T-helper 17 cell (primary cell): ENCODE measurements around the gene PLEKHJ1. TPM values are rescaled to one million over a fixed set of nuclear protein-coding genes. Genes with fewer than 3 reads are reported as not detected.

Source experiments
- ATAC-seq: fragments of 150-1000 bp; cut with Tn5 transposase; 2 replicates; pipeline ENCODE4 v1.10.0; 2021; ENCODE audit warnings: mild to moderate bottlenecking, moderate library complexity
- DNase-seq, 3 donors: peaks; one replicate each; pipeline versions ENCODE4 v3.0.0 to v3.0.0-alpha.2; 2020 to 2021
- H3K9me3 ChIP-seq: one replicate; pipeline ENCODE4 v1.7.0; 2013; ENCODE audit warnings: low read length, mild to moderate bottlenecking; ENCODE audit not compliant: control insufficient read depth, poor library complexity, severe bottlenecking
- H3K27ac Mint-ChIP-seq: one replicate; pipeline ENCODE4 v1.8.0; 2022; ENCODE audit warnings: mild to moderate bottlenecking, moderate library complexity, mixed read lengths
- H3K27me3 Mint-ChIP-seq: one replicate; pipeline ENCODE4 v1.8.0; 2022; ENCODE audit warnings: mixed read lengths
- H3K36me3 Mint-ChIP-seq: one replicate; pipeline ENCODE4 v1.8.0; 2022; ENCODE audit warnings: low read depth, mixed read lengths
- H3K4me1 Mint-ChIP-seq: one replicate; pipeline ENCODE4 v1.8.0; 2022; ENCODE audit warnings: mild to moderate bottlenecking, mixed read lengths
- H3K4me3 Mint-ChIP-seq: one replicate; pipeline ENCODE4 v1.8.0; 2022; ENCODE audit warnings: mild to moderate bottlenecking, moderate library complexity, mixed read lengths
- total RNA-seq, 4 donors: library from RNA in 2 of 4; stranded (reverse) in 2 of 4; gene quantifications; one replicate each; pipeline ENCODE4 v1.2.3 and lab custom pipeline; 2022 to 2026

PLEKHJ1 gene
- total RNA-seq, 2 donors from 2014 or later: 38.6 to 40.2 TPM

DNA sequence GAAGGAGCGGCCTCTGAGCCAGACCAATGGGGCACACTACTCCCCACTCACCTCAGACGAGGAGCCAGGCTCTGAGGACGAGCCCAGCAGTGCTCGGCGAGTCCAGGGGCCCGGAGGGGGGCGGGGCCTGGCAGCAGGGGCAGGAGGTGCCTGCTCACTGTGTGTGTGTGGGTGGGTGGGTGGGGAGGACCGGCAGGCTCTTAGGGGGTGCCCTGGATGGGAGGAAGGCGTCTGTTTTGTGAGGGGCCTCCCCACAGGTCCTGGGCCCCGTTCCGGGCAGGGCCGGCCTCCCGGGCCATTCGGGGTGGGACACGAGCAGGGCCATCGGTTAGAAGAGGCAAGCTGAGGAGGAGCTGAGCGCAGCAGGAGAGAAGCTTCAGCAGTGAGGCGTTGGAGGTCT is 12.7 kb downstream of the PLEKHJ1 start:
- ATAC-seq (no peak), DNase-seq (no peak)
- Mint-ChIP-seq H3K4me3 (no peak overlapping the region), H3K4me1 (peaks cover 2% of the 10 kb centered on the region), H3K27ac (peak overlapping the region; percentile 88), H3K36me3 (peaks cover 5% of the 10 kb centered on the region), H3K27me3 (no peaks in the 10 kb centered on the region)
- H3K9me3 ChIP-seq: no peaks in the 10 kb centered on the region

DNA sequence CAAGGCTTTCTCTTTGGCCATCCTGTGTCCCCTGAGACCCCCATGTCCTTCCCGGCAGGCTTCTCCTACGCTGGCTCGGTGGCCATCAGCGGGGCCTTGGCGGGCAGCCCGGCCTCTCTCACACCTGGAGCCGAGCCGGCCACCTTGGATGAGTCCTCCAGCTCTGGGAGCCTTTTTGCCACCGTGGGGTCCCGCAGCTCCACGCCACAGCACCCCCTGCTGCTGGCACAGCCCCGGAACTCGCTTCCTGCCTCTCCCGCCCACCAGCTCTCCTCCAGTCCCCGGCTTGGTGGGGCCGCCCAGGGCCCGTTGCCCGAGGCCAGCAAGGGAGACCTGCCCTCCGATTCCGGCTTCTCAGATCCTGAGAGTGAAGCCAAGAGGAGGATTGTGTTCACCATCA is 14.2 kb downstream of the PLEKHJ1 start:
- no peaks in the 10 kb centered on the region for H3K27me3 Mint-ChIP-seq
- no peaks in the 10 kb centered on the region for H3K9me3 ChIP-seq
- H3K4me1 Mint-ChIP-seq: peaks cover 6% of the 10 kb centered on the region
- DNase-seq (no peak), ATAC-seq (no peak)
- H3K4me3 Mint-ChIP-seq: no peak overlapping the region
- H3K36me3 Mint-ChIP-seq: peaks cover 9% of the 10 kb centered on the region
- H3K27ac Mint-ChIP-seq: no peak overlapping the region

DNA sequence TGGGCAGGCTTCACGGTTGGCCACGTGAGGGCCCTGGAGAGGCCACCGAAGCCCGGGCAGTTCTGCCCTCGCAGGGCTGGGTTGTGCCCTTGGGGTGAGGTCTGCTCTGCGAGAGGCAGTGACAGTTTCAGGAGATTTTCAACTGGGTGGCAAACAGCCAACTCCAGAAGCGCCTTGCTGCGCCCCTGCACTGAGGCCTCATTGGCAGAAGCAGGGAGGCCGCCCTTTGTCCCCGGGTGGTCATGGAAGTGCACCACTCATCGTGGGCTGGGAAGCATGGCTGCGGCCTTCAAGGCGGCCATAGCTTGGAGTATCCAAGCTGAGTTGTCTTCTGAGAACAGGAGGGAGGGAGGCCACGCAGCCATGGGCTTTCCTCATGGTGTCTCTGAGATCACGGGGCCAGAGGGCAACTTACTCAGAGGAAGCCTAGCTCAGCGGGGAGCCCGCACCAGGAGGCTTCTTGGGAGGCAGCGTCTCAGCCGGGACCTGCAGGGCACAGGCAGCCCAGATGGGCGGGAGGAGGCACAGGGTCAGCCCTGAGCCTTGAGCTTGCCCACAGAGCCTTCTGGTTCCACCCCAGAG is 14.8 kb downstream of the PLEKHJ1 start:
- no peaks in the 10 kb centered on the region for H3K27me3 Mint-ChIP-seq
- H3K4me3 Mint-ChIP-seq: no peak overlapping the region
- peaks cover 9% of the 10 kb centered on the region for H3K36me3 Mint-ChIP-seq
- no peak overlapping the region for H3K27ac Mint-ChIP-seq
- no peaks in the 10 kb centered on the region for H3K9me3 ChIP-seq
- ATAC-seq: no peak
- H3K4me1 Mint-ChIP-seq: peaks cover 7% of the 10 kb centered on the region
- DNase-seq: no peak

DNA sequence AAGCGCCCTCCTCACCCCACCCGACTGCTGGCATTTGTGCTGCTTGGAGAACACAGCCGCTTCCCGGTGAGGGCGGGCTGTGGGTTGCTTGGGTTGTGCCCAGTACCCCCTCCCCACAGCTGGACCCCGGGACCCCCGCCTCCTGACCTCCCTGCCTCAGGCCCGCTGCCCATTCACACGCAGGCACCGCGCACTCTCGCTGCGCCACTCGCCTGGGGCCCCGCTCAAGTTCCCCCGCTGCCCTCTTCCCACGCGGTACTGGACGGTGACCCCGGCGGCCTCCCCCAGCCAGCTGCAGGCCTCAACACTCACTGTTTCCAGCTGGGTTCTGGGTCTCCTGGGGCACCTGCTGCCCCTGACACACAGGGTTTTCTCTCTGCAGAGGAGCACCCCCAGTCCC is 16.4 kb downstream of the PLEKHJ1 start:
- Mint-ChIP-seq H3K36me3 (peaks cover 7% of the 10 kb centered on the region), H3K27me3 (no peaks in the 10 kb centered on the region)

GRCh38 chr19:2217591-2217990 is 18.5 kb downstream of the PLEKHJ1 start:
- ATAC-seq (no peak), DNase-seq (no peak)
- no peaks in the 10 kb centered on the region for H3K9me3 ChIP-seq
- Mint-ChIP-seq H3K4me1 (peaks cover 13% of the 10 kb centered on the region), H3K4me3 (no peak overlapping the region), H3K27me3 (no peaks in the 10 kb centered on the region), H3K36me3 (peaks cover 4% of the 10 kb centered on the region), H3K27ac (no peak overlapping the region)

More for the DNA sequence above, 16.4 kb downstream of the PLEKHJ1 start:
- peaks cover 14% of the 10 kb centered on the region for H3K4me1 Mint-ChIP-seq
- H3K4me3 Mint-ChIP-seq: no peak overlapping the region
- no peaks in the 10 kb centered on the region for H3K9me3 ChIP-seq
- no peak overlapping the region for H3K27ac Mint-ChIP-seq
- ATAC-seq (no peak), DNase-seq (no peak)

- no peaks in the 10 kb centered on the region for H3K9me3 ChIP-seq
- H3K4me3 Mint-ChIP-seq: peak overlapping the region; percentile 28
- H3K27ac Mint-ChIP-seq: peak overlapping the region; percentile 82
- no peak for ATAC-seq
- H3K36me3 Mint-ChIP-seq: peaks cover 6% of the 10 kb centered on the region
- peaks cover 13% of the 10 kb centered on the region for H3K4me1 Mint-ChIP-seq
- no peaks in the 10 kb centered on the region for H3K27me3 Mint-ChIP-seq
- DNase-seq: no peak
Observed at GRCh38 chr19:2216361-2217225, 19.5 kb downstream of the PLEKHJ1 start.

- DNase-seq (peak in 1 of 3 donors; percentile 43), ATAC-seq (peak; percentile 87)
- no peaks in the 10 kb centered on the region for H3K9me3 ChIP-seq
- H3K4me3 Mint-ChIP-seq: peak overlapping the region; percentile 80
- peak overlapping the region; percentile 82 for H3K27ac Mint-ChIP-seq
- peaks cover 13% of the 10 kb centered on the region for H3K4me1 Mint-ChIP-seq
- H3K36me3 Mint-ChIP-seq: peaks cover 7% of the 10 kb centered on the region
- H3K27me3 Mint-ChIP-seq: no peaks in the 10 kb centered on the region
Observed at GRCh38 chr19:2215281-2215751, 20.8 kb downstream of the PLEKHJ1 start.

GRCh38 chr19:2214251-2214650 is 21.9 kb downstream of the PLEKHJ1 start:
- H3K4me1 Mint-ChIP-seq: peaks cover 13% of the 10 kb centered on the region
- H3K27me3 Mint-ChIP-seq: no peaks in the 10 kb centered on the region
- no peak for DNase-seq
- peaks cover 7% of the 10 kb centered on the region for H3K36me3 Mint-ChIP-seq
- peak overlapping the region; percentile 80 for H3K4me3 Mint-ChIP-seq
- ATAC-seq: no peak
- no peaks in the 10 kb centered on the region for H3K9me3 ChIP-seq
- peak overlapping the region; percentile 82 for H3K27ac Mint-ChIP-seq

GRCh38 chr19:2213799-2214198 is 22.3 kb downstream of the PLEKHJ1 start:
- Mint-ChIP-seq H3K36me3 (peaks cover 7% of the 10 kb centered on the region), H3K27ac (no peak overlapping the region)

GRCh38 chr19:2212861-2213711 is 23.0 kb downstream of the PLEKHJ1 start:
- Mint-ChIP-seq H3K27ac (no peak overlapping the region), H3K4me1 (peaks cover 13% of the 10 kb centered on the region)
- ATAC-seq: no peak

More at GRCh38 chr19:2213799-2214198, 22.3 kb downstream of the PLEKHJ1 start:
- no peak for ATAC-seq
- H3K4me1 Mint-ChIP-seq: peaks cover 13% of the 10 kb centered on the region
- H3K4me3 Mint-ChIP-seq: no peak overlapping the region
- no peaks in the 10 kb centered on the region for H3K9me3 ChIP-seq
- DNase-seq: no peak
- no peaks in the 10 kb centered on the region for H3K27me3 Mint-ChIP-seq

DNA sequence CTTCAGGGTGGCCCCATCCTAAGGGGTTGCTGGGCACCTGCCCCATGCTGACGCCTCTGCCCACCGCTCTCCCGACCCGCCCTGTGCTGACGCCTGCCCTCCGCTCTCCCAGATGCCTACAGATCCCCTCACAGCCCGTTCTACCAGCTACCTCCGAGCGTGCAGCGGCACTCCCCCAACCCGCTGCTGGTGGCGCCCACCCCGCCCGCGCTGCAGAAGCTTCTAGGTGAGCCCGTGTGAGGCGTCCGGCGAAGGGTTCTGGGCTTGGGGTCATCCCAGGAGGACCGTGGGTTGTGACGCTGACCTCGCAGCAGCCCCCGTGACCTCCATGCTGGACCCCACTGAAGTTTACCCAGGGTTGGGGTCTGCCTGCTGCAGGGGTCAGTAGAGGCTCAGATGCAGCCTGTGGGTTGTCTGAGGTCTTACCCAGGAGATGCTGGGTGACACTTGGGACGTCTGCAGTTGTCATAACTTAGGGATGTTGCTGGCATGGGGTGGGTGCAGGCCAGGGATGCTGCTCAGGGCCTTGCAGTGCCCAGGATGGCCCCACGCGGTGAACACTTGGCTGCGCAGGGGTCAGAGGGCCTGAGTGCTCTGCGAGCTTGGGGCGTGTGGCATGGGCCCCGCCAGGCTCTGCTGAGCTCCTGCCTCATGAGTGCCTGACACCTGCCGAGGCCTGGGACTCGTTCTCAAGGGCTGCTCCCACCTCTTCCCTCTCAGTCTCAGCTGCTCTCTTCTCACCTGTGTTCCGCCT is 25.0 kb downstream of the PLEKHJ1 start:
- no peaks in the 10 kb centered on the region for H3K9me3 ChIP-seq
- H3K27me3 Mint-ChIP-seq: no peaks in the 10 kb centered on the region
- peaks cover 3% of the 10 kb centered on the region for H3K36me3 Mint-ChIP-seq
- H3K4me1 Mint-ChIP-seq: peaks cover 9% of the 10 kb centered on the region
- H3K27ac Mint-ChIP-seq: no peak overlapping the region
- DNase-seq (no peak), ATAC-seq (no peak)
- no peak overlapping the region for H3K4me3 Mint-ChIP-seq

More at GRCh38 chr19:2212861-2213711, 23.0 kb downstream of the PLEKHJ1 start:
- Mint-ChIP-seq H3K27me3 (no peaks in the 10 kb centered on the region), H3K36me3 (peaks cover 7% of the 10 kb centered on the region), H3K4me3 (no peak overlapping the region)
- DNase-seq: no peak
- no peaks in the 10 kb centered on the region for H3K9me3 ChIP-seq

GRCh38 chr19:2210206-2210605 is 25.9 kb downstream of the PLEKHJ1 start:
- ATAC-seq (no peak), DNase-seq (no peak)
- H3K4me1 Mint-ChIP-seq: peaks cover 4% of the 10 kb centered on the region
- peaks cover 3% of the 10 kb centered on the region for H3K36me3 Mint-ChIP-seq
- H3K27me3 Mint-ChIP-seq: no peaks in the 10 kb centered on the region
- no peaks in the 10 kb centered on the region for H3K9me3 ChIP-seq
- no peak overlapping the region for H3K27ac Mint-ChIP-seq
- no peak overlapping the region for H3K4me3 Mint-ChIP-seq
